Panc1 (cell line): ENCODE data around the gene SLC6A12. TPM values are rescaled to one million over a fixed set of nuclear protein-coding genes. Genes with fewer than 3 reads are reported as not detected.

Experiments
- ATAC-seq: fragments of 200-7000 bp; cut with Tn5 transposase; 2 replicates; pipeline ENCODE4 v1.9.1; 2020; ENCODE audit warnings: mild to moderate bottlenecking, moderate library complexity
- BruUV-seq: library from RNA; stranded (reverse); fragments of 400-500 nt; replicated peaks from 2 replicates; lab custom pipeline; 2021; lab: Mats Ljungman, UMichigan
- CTCF ChIA-PET: fragments of 300-600 bp; sonication (Branson Sonifier 250); formaldehyde crosslinking; loops from one replicate; lab custom pipeline; 2022; ENCODE audit warnings: antibody characterized with exemption; lab: Charles Lee
- POLR2A ChIA-PET: fragments of 300-600 bp; sonication (Branson Sonifier 250); formaldehyde crosslinking; loops from one replicate; lab custom pipeline; 2022; ENCODE audit warnings: antibody characterized with exemption; lab: Charles Lee
- DNase-seq: peaks from one replicate; pipeline ENCODE4 v3.0.0-alpha.2; 2010; ENCODE audit warnings: low read depth, low spot score
- H3K27ac ChIP-seq: 2 replicates; pipeline ENCODE4 v1.5.1; 2011; ENCODE audit warnings: mild to moderate bottlenecking, low read length, inconsistent platforms
- H3K27me3 ChIP-seq: fragments of 200-500 bp; sonication (Bioruptor generic); 2 replicates; pipeline ENCODE4 v1.6.0; 2014; ENCODE audit warnings: low read length, inconsistent platforms; ENCODE audit not compliant: control insufficient read depth, insufficient read depth
- H3K36me3 ChIP-seq: fragments of 200-500 bp; sonication (Bioruptor generic); 2 replicates; pipeline ENCODE4 v1.5.1; 2014; ENCODE audit warnings: inconsistent platforms, mild to moderate bottlenecking, low read length, moderate library complexity; ENCODE audit not compliant: control insufficient read depth, insufficient read depth
- H3K4me1 ChIP-seq: 2 replicates; pipeline ENCODE4 v1.5.1; 2011; ENCODE audit warnings: inconsistent platforms, mild to moderate bottlenecking, low read length, moderate library complexity; ENCODE audit not compliant: control insufficient read depth, insufficient read depth
- H3K4me3 ChIP-seq, 2 experiments: 2 replicates each; pipeline ENCODE4 v1.5.1; 2011 to 2012; ENCODE audit warnings: low read depth in 2 of 2, low read length in 2 of 2, mild to moderate bottlenecking in 2 of 2, inconsistent platforms in 1 of 2, moderate library complexity in 1 of 2
- H3K9me3 ChIP-seq: fragments of 200-500 bp; sonication (Bioruptor generic); 2 replicates; pipeline ENCODE4 v1.5.1; 2014; ENCODE audit warnings: low read depth, mild to moderate bottlenecking, inconsistent platforms, low read length, moderate library complexity; ENCODE audit not compliant: control insufficient read depth, insufficient read depth
- POLR2AphosphoS5 ChIP-seq: IDR thresholded peaks from 2 replicates; pipeline ENCODE4 v1.6.1; 2012; ENCODE audit warnings: mild to moderate bottlenecking, low read depth, low read length, moderate library complexity
- SIN3A ChIP-seq: IDR thresholded peaks from 2 replicates; pipeline ENCODE4 v1.6.1; 2012; ENCODE audit warnings: low read depth, mild to moderate bottlenecking, low read length, moderate library complexity, borderline replicate concordance; ENCODE audit not compliant: insufficient read depth
- TCF7L2 ChIP-seq: IDR thresholded peaks from 2 replicates; pipeline ENCODE4 v1.6.1; 2011; ENCODE audit warnings: mild to moderate bottlenecking, low read depth, low read length, inconsistent platforms
- in situ Hi-C: cut with HindIII; loops from 2 replicates; pipeline ENCODE4 v1.10.0; 2016; ENCODE audit warnings: low sequenced_read_pairs, low pct_unique_long_range_greater_than_20kb
- intact Hi-C: fragments of 100-400 bp; cut with micrococcal nuclease; formaldehyde crosslinking; loops from one replicate; pipeline ENCODE4 v1.10.0; 2022; ENCODE audit not compliant: unreplicated experiment
- total RNA-seq: library from RNA; stranded (reverse); gene quantifications from one replicate; pipeline ENCODE4 v1.2.1, GENCODE V29; 2021; ENCODE audit not compliant: unreplicated experiment
- TF ChIP-seq, protein P1 (sequence below): fragments of 450-650 bp; IDR thresholded peaks from 2 replicates; pipeline ENCODE4 v1.5.1; 2017; ENCODE audit warnings: mild to moderate bottlenecking
- TF ChIP-seq, protein P2 (sequence below), 2 experiments: IDR thresholded peaks; 2 replicates each; pipeline ENCODE4 v1.6.1; 2011 to 2012; ENCODE audit warnings: low read depth in 2 of 2, control low read depth in 1 of 2, low read length in 1 of 2, mild to moderate bottlenecking in 1 of 2, moderate library complexity in 1 of 2; ENCODE audit not compliant: insufficient read depth in 1 of 2

SLC6A12 gene
- total RNA-seq, 1 experiment from 2014 or later = 1.0 TPM

DNA sequence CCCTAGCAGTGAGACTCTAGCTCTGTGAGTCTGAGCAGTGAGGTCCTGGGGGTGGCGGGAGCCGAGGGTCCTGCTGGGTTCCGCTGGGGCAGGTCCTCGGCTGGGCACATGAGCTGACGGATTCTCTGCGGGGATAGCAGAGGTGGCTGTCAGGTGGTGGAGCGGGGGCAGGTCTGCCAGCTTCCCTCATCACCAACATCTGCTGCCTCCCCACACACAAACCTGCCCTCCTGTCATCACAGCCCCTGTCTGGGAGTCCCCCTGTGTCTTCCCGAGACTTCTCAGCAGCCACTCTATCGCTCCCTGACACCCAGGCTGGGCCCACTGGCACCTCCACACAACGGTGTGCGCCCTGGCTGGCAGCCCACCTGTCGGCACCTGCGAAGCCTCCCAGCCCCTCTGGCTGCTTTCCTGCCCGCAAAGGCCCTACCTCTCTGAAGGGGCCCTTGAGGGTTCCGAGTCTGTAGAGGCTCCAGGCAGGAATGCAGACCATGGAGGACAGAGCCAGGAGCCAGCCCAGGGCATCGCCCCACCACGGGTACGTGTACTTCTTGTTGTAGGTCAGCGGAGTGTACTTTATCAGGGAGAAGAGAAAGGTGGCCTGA is 7.1 kb upstream of the SLC6A12 start:
- H3K27me3 ChIP-seq = no peaks in the 10 kb centered on the region
- ATAC-seq (no peak), DNase-seq (no peak)
- H3K36me3 ChIP-seq = no peaks in the 10 kb centered on the region
- no peaks in the 10 kb centered on the region for H3K4me1 ChIP-seq
- TF ChIP-seq SIN3A (no peak), POLR2AphosphoS5 (no peak), TCF7L2 (no peak)
- TF ChIP-seq, protein P1, sequence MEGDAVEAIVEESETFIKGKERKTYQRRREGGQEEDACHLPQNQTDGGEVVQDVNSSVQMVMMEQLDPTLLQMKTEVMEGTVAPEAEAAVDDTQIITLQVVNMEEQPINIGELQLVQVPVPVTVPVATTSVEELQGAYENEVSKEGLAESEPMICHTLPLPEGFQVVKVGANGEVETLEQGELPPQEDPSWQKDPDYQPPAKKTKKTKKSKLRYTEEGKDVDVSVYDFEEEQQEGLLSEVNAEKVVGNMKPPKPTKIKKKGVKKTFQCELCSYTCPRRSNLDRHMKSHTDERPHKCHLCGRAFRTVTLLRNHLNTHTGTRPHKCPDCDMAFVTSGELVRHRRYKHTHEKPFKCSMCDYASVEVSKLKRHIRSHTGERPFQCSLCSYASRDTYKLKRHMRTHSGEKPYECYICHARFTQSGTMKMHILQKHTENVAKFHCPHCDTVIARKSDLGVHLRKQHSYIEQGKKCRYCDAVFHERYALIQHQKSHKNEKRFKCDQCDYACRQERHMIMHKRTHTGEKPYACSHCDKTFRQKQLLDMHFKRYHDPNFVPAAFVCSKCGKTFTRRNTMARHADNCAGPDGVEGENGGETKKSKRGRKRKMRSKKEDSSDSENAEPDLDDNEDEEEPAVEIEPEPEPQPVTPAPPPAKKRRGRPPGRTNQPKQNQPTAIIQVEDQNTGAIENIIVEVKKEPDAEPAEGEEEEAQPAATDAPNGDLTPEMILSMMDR = no peak
- TF ChIP-seq, protein P2, sequence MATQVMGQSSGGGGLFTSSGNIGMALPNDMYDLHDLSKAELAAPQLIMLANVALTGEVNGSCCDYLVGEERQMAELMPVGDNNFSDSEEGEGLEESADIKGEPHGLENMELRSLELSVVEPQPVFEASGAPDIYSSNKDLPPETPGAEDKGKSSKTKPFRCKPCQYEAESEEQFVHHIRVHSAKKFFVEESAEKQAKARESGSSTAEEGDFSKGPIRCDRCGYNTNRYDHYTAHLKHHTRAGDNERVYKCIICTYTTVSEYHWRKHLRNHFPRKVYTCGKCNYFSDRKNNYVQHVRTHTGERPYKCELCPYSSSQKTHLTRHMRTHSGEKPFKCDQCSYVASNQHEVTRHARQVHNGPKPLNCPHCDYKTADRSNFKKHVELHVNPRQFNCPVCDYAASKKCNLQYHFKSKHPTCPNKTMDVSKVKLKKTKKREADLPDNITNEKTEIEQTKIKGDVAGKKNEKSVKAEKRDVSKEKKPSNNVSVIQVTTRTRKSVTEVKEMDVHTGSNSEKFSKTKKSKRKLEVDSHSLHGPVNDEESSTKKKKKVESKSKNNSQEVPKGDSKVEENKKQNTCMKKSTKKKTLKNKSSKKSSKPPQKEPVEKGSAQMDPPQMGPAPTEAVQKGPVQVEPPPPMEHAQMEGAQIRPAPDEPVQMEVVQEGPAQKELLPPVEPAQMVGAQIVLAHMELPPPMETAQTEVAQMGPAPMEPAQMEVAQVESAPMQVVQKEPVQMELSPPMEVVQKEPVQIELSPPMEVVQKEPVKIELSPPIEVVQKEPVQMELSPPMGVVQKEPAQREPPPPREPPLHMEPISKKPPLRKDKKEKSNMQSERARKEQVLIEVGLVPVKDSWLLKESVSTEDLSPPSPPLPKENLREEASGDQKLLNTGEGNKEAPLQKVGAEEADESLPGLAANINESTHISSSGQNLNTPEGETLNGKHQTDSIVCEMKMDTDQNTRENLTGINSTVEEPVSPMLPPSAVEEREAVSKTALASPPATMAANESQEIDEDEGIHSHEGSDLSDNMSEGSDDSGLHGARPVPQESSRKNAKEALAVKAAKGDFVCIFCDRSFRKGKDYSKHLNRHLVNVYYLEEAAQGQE (IDR thresholded peaks at IDR 0.05; ENCODE audit: insufficient read depth in 1 of 2, low read depth in 2 of 2, low read length in 1 of 2) = no peak
- H3K27ac ChIP-seq = no peak overlapping the region
- intact Hi-C loops (no loop called here), in situ Hi-C loops (no loop called here)
- POLR2A ChIA-PET = no interaction called here
- CTCF ChIA-PET = no interaction called here
- H3K9me3 ChIP-seq = no peaks in the 10 kb centered on the region
- BruUV-seq = no TSS peak
- no peak overlapping the region for H3K4me3 ChIP-seq

DNA sequence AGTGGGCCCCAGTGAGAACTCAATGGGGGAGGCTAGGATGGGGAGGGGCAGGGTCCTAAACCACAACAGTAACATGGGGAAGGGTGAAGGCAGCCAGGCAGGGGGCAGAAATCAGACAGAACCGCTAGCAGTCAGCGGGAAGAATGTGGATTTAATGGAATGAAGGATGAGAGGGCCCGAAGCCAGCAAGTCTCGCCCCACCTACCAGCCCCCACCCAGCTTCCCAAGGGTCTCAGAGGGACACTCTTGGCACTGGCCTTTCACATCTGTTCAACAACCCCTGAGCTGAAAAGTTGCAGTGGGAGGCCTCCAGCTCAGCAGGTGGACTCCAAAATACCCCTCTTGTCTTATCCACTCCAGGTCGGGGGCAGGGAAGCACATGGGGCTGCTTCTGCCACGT is 6.5 kb upstream of the SLC6A12 start:
- no peak for DNase-seq
- no peak for ATAC-seq
- POLR2A ChIA-PET = no interaction called here
- Histone ChIP-seq H3K4me3 (no peak overlapping the region), H3K27ac (no peak overlapping the region), H3K9me3 (no peaks in the 10 kb centered on the region), H3K36me3 (no peaks in the 10 kb centered on the region), H3K27me3 (no peaks in the 10 kb centered on the region), H3K4me1 (no peaks in the 10 kb centered on the region)
- intact Hi-C loops = no loop called here
- CTCF ChIA-PET = interaction anchor here (0.7 to 1.3 kb wide), 3 partner anchors 9 to 122 kb away, joined by 3 to 5 read pairs (median 3); no protein-coding TSS in a partner anchor
- in situ Hi-C loops = no loop called here
- no TSS peak for BruUV-seq
- TF ChIP-seq SIN3A = no peak
- TF ChIP-seq, protein P2 (IDR thresholded peaks at IDR 0.05; ENCODE audit: insufficient read depth in 1 of 2, low read depth in 2 of 2, low read length in 1 of 2) = no peak
